Measurements from ENCODE around the gene MICU1. TPM values are rescaled to one million over a fixed set of nuclear protein-coding genes. Genes with fewer than 3 reads are reported as not detected.

MICU1 gene
- total and polyA plus RNA-seq, 10 of the 15 experiments (the other 5 are each of a cell fraction or from before 2014, with no cell fraction given), result 18.2 to 36.4 (median 22.2) TPM

DNA sequence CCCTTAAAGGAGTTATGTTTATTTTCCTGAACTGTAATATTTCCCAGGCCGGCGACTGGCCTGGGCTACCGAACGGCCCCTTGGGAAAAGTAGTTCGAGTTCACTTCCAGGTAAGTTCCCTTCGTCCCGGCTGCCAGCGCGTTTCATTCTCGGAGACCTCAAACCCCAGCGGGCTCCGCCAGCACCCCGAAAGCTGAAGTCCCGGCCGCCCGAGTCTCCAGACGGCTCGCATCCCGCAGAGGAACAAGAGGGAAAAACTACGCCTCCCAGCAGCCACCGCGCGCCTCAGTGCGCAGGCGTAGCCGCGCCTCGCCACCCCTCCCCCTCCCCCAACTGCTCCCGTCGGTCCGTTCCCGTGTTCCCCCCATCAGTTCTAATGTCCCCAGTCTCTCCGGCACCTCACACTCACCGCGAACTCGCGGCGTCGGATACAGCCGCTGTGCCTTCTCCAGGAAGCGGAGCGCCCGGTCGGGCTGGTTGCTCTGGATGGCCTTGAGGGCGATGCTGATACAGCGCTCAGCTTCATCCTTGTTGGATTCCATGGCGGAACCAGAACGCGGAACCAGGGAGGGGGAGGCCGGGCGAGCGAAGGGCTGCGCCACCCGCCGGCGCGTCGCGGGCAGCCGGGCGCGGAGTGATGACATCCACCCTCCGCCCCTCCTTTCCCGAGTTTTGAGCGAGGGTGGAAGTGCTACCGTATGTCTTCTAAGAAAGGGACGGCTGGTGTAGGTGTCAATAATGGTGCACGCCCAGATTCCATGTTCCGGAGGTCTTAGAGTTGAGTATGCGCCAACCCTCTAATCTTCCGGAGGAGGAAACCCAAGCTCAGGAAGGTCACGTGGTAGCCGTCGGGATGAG lies 271.3 kb downstream of the MICU1 start, which contains the start of gene DNAJB12 (continued):
- TF ChIP-seq, protein P1, sequence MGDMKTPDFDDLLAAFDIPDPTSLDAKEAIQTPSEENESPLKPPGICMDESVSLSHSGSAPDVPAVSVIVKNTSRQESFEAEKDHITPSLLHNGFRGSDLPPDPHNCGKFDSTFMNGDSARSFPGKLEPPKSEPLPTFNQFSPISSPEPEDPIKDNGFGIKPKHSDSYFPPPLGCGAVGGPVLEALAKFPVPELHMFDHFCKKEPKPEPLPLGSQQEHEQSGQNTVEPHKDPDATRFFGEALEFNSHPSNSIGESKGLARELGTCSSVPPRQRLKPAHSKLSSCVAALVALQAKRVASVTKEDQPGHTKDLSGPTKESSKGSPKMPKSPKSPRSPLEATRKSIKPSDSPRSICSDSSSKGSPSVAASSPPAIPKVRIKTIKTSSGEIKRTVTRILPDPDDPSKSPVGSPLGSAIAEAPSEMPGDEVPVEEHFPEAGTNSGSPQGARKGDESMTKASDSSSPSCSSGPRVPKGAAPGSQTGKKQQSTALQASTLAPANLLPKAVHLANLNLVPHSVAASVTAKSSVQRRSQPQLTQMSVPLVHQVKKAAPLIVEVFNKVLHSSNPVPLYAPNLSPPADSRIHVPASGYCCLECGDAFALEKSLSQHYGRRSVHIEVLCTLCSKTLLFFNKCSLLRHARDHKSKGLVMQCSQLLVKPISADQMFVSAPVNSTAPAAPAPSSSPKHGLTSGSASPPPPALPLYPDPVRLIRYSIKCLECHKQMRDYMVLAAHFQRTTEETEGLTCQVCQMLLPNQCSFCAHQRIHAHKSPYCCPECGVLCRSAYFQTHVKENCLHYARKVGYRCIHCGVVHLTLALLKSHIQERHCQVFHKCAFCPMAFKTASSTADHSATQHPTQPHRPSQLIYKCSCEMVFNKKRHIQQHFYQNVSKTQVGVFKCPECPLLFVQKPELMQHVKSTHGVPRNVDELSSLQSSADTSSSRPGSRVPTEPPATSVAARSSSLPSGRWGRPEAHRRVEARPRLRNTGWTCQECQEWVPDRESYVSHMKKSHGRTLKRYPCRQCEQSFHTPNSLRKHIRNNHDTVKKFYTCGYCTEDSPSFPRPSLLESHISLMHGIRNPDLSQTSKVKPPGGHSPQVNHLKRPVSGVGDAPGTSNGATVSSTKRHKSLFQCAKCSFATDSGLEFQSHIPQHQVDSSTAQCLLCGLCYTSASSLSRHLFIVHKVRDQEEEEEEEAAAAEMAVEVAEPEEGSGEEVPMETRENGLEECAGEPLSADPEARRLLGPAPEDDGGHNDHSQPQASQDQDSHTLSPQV (IDR thresholded peaks at IDR 0.05), result no peak
- TF ChIP-seq SUZ12 (IDR thresholded peaks at IDR 0.05; ENCODE audit: unreplicated experiment), result no peak
- TF ChIP-seq, protein P2, sequence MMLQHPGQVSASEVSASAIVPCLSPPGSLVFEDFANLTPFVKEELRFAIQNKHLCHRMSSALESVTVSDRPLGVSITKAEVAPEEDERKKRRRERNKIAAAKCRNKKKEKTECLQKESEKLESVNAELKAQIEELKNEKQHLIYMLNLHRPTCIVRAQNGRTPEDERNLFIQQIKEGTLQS (IDR thresholded peaks at IDR 0.05; ENCODE audit: borderline replicate concordance, extremely low read depth, low read depth, low read length), result peak; percentile 79
- peak; percentile 79 for TF ChIP-seq NRF1 (conservative IDR thresholded peaks at IDR 0.05; ENCODE audit: low read depth, low read length)
- TF ChIP-seq RCOR1 (conservative IDR thresholded peaks at IDR 0.05; ENCODE audit: low read depth, low read length), result no peak
- TF ChIP-seq, protein P3, sequence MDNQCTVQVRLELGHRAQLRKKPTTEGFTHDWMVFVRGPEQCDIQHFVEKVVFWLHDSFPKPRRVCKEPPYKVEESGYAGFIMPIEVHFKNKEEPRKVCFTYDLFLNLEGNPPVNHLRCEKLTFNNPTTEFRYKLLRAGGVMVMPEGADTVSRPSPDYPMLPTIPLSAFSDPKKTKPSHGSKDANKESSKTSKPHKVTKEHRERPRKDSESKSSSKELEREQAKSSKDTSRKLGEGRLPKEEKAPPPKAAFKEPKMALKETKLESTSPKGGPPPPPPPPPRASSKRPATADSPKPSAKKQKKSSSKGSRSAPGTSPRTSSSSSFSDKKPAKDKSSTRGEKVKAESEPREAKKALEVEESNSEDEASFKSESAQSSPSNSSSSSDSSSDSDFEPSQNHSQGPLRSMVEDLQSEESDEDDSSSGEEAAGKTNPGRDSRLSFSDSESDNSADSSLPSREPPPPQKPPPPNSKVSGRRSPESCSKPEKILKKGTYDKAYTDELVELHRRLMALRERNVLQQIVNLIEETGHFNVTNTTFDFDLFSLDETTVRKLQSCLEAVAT (IDR thresholded peaks at IDR 0.05), result peak; percentile 53
- 0 out of 2 replicates have a peak, but pooled peaks have one; percentile 45 for TF ChIP-seq SREBF1 (IDR thresholded peaks at IDR 0.05; ENCODE audit: low read length)
- no peak for TF ChIP-seq SUPT20H (IDR thresholded peaks at IDR 0.05; ENCODE audit: borderline replicate concordance, control insufficient read depth, low read depth, low read length)
- peak; percentile 38 to 93; a peak in 3 of 4 replicates for TF ChIP-seq SRF (IDR thresholded peaks at IDR 0.05; ENCODE audit: low read depth in 2 of 2, low read length in 2 of 2)
- TF ChIP-seq POLR2AphosphoS5 (IDR thresholded peaks at IDR 0.05; ENCODE audit: low read length), result peak; percentile 90
- TF ChIP-seq, protein P4, sequence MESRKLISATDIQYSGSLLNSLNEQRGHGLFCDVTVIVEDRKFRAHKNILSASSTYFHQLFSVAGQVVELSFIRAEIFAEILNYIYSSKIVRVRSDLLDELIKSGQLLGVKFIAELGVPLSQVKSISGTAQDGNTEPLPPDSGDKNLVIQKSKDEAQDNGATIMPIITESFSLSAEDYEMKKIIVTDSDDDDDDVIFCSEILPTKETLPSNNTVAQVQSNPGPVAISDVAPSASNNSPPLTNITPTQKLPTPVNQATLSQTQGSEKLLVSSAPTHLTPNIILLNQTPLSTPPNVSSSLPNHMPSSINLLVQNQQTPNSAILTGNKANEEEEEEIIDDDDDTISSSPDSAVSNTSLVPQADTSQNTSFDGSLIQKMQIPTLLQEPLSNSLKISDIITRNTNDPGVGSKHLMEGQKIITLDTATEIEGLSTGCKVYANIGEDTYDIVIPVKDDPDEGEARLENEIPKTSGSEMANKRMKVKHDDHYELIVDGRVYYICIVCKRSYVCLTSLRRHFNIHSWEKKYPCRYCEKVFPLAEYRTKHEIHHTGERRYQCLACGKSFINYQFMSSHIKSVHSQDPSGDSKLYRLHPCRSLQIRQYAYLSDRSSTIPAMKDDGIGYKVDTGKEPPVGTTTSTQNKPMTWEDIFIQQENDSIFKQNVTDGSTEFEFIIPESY (IDR thresholded peaks at IDR 0.05), result 0 out of 2 replicates have a peak, but pooled peaks have one; percentile 35
- TF ChIP-seq TCF12 (IDR thresholded peaks at IDR 0.05; ENCODE audit: low read depth, low read length), result peak; percentile 30; the same call in 1 of the 2 replicates
- TF ChIP-seq, protein P5, sequence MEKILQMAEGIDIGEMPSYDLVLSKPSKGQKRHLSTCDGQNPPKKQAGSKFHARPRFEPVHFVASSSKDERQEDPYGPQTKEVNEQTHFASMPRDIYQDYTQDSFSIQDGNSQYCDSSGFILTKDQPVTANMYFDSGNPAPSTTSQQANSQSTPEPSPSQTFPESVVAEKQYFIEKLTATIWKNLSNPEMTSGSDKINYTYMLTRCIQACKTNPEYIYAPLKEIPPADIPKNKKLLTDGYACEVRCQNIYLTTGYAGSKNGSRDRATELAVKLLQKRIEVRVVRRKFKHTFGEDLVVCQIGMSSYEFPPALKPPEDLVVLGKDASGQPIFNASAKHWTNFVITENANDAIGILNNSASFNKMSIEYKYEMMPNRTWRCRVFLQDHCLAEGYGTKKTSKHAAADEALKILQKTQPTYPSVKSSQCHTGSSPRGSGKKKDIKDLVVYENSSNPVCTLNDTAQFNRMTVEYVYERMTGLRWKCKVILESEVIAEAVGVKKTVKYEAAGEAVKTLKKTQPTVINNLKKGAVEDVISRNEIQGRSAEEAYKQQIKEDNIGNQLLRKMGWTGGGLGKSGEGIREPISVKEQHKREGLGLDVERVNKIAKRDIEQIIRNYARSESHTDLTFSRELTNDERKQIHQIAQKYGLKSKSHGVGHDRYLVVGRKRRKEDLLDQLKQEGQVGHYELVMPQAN (conservative IDR thresholded peaks at IDR 0.05), result peak; percentile 85
- peak; percentile 85 for TF ChIP-seq HDGF (IDR thresholded peaks at IDR 0.05)
- TF ChIP-seq STAT3 (IDR thresholded peaks at IDR 0.05; ENCODE audit: low read depth, low read length), result no peak
- peak; percentile 79 for TF ChIP-seq MYC (IDR thresholded peaks at IDR 0.05; ENCODE audit: insufficient read depth, insufficient read length, insufficient replicate concordance, low read length, severe bottlenecking)
- TF ChIP-seq YY1 (IDR thresholded peaks at IDR 0.05; ENCODE audit: low read depth, low read length), result peak; percentile 92
- peak; percentile 64 for TF ChIP-seq FOXK2 (IDR thresholded peaks at IDR 0.05)

Data from GM12878 (cell line).